ENCODE data around the gene SIPA1L3.

The SIPA1L3 gene

DNA sequence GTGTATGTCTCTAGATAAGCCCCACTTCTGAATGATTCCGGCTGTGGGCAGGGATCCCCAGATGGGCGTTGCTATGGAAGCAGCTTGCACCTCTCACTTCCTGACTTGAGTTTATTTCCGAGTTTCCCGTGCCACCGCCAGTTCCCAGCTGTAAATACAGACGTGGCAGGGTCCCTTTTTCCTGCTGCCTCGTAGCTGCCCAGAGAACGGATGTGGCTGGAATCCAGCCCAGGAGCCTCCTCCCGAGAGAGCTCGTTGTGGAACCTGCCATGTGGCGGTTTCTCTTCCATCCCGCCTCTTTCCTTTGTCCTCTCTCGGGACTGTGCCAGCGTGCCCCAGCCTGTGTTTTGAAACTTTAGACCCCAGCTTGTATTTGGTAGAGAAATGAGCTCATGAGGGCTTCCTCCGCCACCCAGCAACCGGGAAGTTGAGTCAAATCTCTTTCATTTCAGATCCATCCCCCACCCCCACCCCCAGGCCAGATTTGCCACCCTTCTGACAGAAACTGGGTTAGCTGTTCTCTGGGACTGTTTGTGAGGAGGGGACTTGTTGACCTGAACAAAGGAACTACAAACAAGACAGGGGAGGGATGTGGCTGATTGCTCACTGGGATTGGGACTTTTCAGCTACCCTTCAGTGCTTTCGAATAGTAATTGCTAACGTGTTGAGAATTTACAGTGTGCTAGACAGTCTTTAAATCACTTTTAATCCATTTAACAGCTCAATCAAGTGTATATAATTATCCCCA lies 96.6 kb downstream of the SIPA1L3 start (continued):
- TF ChIP-seq, protein P1, sequence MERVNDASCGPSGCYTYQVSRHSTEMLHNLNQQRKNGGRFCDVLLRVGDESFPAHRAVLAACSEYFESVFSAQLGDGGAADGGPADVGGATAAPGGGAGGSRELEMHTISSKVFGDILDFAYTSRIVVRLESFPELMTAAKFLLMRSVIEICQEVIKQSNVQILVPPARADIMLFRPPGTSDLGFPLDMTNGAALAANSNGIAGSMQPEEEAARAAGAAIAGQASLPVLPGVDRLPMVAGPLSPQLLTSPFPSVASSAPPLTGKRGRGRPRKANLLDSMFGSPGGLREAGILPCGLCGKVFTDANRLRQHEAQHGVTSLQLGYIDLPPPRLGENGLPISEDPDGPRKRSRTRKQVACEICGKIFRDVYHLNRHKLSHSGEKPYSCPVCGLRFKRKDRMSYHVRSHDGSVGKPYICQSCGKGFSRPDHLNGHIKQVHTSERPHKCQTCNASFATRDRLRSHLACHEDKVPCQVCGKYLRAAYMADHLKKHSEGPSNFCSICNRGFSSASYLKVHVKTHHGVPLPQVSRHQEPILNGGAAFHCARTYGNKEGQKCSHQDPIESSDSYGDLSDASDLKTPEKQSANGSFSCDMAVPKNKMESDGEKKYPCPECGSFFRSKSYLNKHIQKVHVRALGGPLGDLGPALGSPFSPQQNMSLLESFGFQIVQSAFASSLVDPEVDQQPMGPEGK (tag by site-specific recombination; IDR thresholded peaks at IDR 0.05): peak; percentile 92
- TF ChIP-seq ZNF510 (tag by site-specific recombination; IDR thresholded peaks at IDR 0.05; ENCODE audit: insufficient replicate concordance): no peak
- TF ChIP-seq ZSCAN16 (tag by site-specific recombination; IDR thresholded peaks at IDR 0.05): no peak
- TF ChIP-seq, protein P2, sequence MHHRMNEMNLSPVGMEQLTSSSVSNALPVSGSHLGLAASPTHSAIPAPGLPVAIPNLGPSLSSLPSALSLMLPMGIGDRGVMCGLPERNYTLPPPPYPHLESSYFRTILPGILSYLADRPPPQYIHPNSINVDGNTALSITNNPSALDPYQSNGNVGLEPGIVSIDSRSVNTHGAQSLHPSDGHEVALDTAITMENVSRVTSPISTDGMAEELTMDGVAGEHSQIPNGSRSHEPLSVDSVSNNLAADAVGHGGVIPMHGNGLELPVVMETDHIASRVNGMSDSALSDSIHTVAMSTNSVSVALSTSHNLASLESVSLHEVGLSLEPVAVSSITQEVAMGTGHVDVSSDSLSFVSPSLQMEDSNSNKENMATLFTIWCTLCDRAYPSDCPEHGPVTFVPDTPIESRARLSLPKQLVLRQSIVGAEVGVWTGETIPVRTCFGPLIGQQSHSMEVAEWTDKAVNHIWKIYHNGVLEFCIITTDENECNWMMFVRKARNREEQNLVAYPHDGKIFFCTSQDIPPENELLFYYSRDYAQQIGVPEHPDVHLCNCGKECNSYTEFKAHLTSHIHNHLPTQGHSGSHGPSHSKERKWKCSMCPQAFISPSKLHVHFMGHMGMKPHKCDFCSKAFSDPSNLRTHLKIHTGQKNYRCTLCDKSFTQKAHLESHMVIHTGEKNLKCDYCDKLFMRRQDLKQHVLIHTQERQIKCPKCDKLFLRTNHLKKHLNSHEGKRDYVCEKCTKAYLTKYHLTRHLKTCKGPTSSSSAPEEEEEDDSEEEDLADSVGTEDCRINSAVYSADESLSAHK (tag by site-specific recombination; IDR thresholded peaks at IDR 0.05): peak; percentile 98
- TF ChIP-seq PRDM1 (tag by site-specific recombination; IDR thresholded peaks at IDR 0.05): peak; percentile 70; the same call in 1 of the 2 replicates
- peak; percentile 61 for TF ChIP-seq GLIS1 (tag by site-specific recombination; IDR thresholded peaks at IDR 0.05)
- TF ChIP-seq HOXA7 (CRISPR knock-in tag; IDR thresholded peaks at IDR 0.05; ENCODE audit: borderline replicate concordance): no peak
- peak; percentile 40 for TF ChIP-seq SP3 (tag by site-specific recombination; IDR thresholded peaks at IDR 0.05)
- TF ChIP-seq, protein P3, sequence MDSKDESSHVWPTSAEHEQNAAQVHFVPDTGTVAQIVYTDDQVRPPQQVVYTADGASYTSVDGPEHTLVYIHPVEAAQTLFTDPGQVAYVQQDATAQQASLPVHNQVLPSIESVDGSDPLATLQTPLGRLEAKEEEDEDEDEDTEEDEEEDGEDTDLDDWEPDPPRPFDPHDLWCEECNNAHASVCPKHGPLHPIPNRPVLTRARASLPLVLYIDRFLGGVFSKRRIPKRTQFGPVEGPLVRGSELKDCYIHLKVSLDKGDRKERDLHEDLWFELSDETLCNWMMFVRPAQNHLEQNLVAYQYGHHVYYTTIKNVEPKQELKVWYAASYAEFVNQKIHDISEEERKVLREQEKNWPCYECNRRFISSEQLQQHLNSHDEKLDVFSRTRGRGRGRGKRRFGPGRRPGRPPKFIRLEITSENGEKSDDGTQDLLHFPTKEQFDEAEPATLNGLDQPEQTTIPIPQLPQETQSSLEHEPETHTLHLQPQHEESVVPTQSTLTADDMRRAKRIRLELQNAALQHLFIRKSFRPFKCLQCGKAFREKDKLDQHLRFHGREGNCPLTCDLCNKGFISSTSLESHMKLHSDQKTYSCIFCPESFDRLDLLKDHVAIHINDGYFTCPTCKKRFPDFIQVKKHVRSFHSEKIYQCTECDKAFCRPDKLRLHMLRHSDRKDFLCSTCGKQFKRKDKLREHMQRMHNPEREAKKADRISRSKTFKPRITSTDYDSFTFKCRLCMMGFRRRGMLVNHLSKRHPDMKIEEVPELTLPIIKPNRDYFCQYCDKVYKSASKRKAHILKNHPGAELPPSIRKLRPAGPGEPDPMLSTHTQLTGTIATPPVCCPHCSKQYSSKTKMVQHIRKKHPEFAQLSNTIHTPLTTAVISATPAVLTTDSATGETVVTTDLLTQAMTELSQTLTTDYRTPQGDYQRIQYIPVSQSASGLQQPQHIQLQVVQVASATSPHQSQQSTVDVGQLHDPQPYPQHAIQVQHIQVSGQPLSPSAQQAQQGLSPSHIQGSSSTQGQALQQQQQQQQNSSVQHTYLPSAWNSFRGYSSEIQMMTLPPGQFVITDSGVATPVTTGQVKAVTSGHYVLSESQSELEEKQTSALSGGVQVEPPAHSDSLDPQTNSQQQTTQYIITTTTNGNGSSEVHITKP (tag by site-specific recombination; IDR thresholded peaks at IDR 0.05): peak; percentile 98
- peak; percentile 83; the same call in 1 of the 2 replicates for TF ChIP-seq ZSCAN30 (tag by site-specific recombination; IDR thresholded peaks at IDR 0.05)

DNA sequence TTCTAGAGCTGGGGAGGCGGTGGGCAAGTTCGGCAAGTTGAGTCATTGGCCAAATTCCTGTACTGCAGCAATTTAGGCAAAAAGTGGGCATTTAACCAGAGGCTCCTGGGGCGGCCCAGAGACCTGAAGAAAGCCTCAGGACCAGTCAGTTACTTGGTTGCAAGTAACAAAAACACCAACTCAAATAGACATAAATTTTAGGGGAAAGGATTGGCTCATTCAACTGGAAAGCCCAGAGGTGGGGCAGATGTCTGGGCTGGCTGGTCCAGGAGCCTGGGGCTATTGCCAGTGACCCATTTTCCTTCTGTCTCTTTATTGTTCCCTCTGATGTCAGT lies 97.1 kb downstream of the SIPA1L3 start:
- peak overlapping the region; percentile 85 for H3K27ac ChIP-seq (ENCODE audit: extremely low read depth, low read depth, low read length)
- H3K36me3 ChIP-seq (ENCODE audit: control insufficient read depth in 2 of 2, insufficient read depth in 1 of 2, low read length in 2 of 2): no peaks in the 10 kb centered on the region; a peak in 1 of 3 replicates
- CTCF ChIA-PET: interaction anchor here (0.5 to 1.9 kb wide), 7 partner anchors 14 to 1117 kb away, joined by 3 to 15 read pairs (median 4); no protein-coding TSS in a partner anchor
- POLR2A ChIA-PET: interaction anchor here (0.6 to 3.3 kb wide), 17 partner anchors 9 to 1524 kb away, joined by 3 to 38 read pairs (median 4); partner anchors contain the start of genes PSMD8, SIPA1L3, SPINT2 and WDR87
- no peak for TF ChIP-seq ZNF112 (tag by site-specific recombination; IDR thresholded peaks at IDR 0.05)
- 0 out of 2 replicates have a peak, but pooled peaks have one; percentile 47 for TF ChIP-seq ZNF169 (tag by site-specific recombination; IDR thresholded peaks at IDR 0.05)
- 0 out of 2 replicates have a peak, but pooled peaks have one; percentile 17 for TF ChIP-seq ZBTB7A (tag by site-specific recombination; IDR thresholded peaks at IDR 0.05; ENCODE audit: low read depth)
- peak; percentile 16 for TF ChIP-seq ZNF324 (tag by site-specific recombination; IDR thresholded peaks at IDR 0.05)
- TF ChIP-seq, protein P4, sequence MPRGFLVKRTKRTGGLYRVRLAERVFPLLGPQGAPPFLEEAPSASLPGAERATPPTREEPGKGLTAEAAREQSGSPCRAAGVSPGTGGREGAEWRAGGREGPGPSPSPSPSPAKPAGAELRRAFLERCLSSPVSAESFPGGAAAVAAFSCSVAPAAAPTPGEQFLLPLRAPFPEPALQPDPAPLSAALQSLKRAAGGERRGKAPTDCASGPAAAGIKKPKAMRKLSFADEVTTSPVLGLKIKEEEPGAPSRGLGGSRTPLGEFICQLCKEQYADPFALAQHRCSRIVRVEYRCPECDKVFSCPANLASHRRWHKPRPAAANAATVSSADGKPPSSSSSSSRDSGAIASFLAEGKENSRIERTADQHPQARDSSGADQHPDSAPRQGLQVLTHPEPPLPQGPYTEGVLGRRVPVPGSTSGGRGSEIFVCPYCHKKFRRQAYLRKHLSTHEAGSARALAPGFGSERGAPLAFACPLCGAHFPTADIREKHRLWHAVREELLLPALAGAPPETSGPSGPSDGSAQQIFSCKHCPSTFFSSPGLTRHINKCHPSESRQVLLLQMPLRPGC (tag by site-specific recombination; IDR thresholded peaks at IDR 0.05): peak; percentile 45; the same call in 1 of the 2 replicates
- TF ChIP-seq ZNF660 (tag by site-specific recombination; IDR thresholded peaks at IDR 0.05): peak; percentile 37
- TF ChIP-seq ZNF184 (tag by site-specific recombination; IDR thresholded peaks at IDR 0.05): 0 out of 2 replicates have a peak, but pooled peaks have one; percentile 19
- TF ChIP-seq, protein P5, sequence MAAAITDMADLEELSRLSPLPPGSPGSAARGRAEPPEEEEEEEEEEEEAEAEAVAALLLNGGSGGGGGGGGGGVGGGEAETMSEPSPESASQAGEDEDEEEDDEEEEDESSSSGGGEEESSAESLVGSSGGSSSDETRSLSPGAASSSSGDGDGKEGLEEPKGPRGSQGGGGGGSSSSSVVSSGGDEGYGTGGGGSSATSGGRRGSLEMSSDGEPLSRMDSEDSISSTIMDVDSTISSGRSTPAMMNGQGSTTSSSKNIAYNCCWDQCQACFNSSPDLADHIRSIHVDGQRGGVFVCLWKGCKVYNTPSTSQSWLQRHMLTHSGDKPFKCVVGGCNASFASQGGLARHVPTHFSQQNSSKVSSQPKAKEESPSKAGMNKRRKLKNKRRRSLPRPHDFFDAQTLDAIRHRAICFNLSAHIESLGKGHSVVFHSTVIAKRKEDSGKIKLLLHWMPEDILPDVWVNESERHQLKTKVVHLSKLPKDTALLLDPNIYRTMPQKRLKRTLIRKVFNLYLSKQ (tag by site-specific recombination; IDR thresholded peaks at IDR 0.05; ENCODE audit: borderline replicate concordance): no peak
- peak; percentile 46; the same call in 1 of the 2 replicates for TF ChIP-seq BCL11B (tag by site-specific recombination; IDR thresholded peaks at IDR 0.05; ENCODE audit: low read depth)
- no peak for TF ChIP-seq ZNF785 (tag by site-specific recombination; IDR thresholded peaks at IDR 0.05)
- no peaks in the 10 kb centered on the region; the same call in 1 of the 2 replicates for H3K9me3 ChIP-seq (ENCODE audit: control insufficient read depth, insufficient read depth, low read depth, low read length)
- H3K4me1 ChIP-seq (ENCODE audit: control insufficient read depth, insufficient read depth, low read length): peaks cover 29% of the 10 kb centered on the region
- H3K4me3 ChIP-seq (ENCODE audit: low read depth, low read length): no peak overlapping the region
